GM10266 (cell line): ENCODE results near the gene DCDC2B.

Experiments used
- DNase-seq: peaks from one replicate; pipeline ENCODE4 v3.0.0; 2012; ENCODE audit errors: extremely low spot score
- CTCF ChIP-seq: IDR thresholded peaks from 2 replicates; pipeline ENCODE4 v1.5.1; 2012; ENCODE audit warnings: mild to moderate bottlenecking, low read depth; ENCODE audit not compliant: control insufficient read depth, insufficient read depth; ENCODE audit errors: missing control alignments

Gene DCDC2B

GRCh38 chr1:32228771-32229170 is 19.9 kb downstream of the DCDC2B start:
- TF ChIP-seq CTCF = no peak
- no peak for DNase-seq

GRCh38 chr1:32231843-32232432 is 23.0 kb downstream of the DCDC2B start:
- no peak for DNase-seq
- TF ChIP-seq CTCF = no peak

GRCh38 chr1:32232558-32233304 is 23.8 kb downstream of the DCDC2B start:
- TF ChIP-seq CTCF = no peak
- no peak for DNase-seq

- DNase-seq = no peak
- no peak for TF ChIP-seq CTCF
Observed at GRCh38 chr1:32234792-32235191, 25.9 kb downstream of the DCDC2B start.

- no peak for TF ChIP-seq CTCF
- no peak for DNase-seq
Observed at GRCh38 chr1:32239337-32239736, 30.4 kb downstream of the DCDC2B start.

DNA sequence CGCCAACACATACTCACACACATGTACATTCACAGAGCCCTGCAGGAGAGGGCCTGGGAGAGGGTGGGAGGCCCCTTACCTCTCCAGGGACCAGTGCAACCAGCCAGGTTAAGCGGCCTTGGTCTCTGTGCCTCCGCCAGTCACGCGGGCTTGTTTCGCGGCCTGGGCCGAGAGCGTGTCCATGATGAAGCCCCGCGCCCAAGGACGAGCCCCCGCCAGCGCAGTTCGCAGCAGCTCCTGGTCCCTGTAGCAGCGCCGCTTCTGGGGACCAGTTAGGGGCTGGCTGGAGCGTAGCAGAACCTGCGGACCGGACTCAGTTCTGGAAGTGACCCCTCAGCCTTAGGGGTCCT is 30.9 kb downstream of the DCDC2B start:
- TF ChIP-seq CTCF = no peak
- DNase-seq = no peak
